ENCODE data around the gene CLCNKB.

CLCNKB gene

GRCh38 chr1:16015491-16015890 is 28.1 kb upstream of the CLCNKB start:
- no peak overlapping the region for H3K4me3 ChIP-seq (replicated peaks in 1 of 2; ENCODE audit: low read depth in 2 of 2, low read length in 2 of 2)
- no peak for TF ChIP-seq CTCF (IDR thresholded peaks at IDR 0.05; ENCODE audit: low read depth, low read length)
- DNase-seq (ENCODE audit: low read depth in 2 of 2), result no peak

DNA sequence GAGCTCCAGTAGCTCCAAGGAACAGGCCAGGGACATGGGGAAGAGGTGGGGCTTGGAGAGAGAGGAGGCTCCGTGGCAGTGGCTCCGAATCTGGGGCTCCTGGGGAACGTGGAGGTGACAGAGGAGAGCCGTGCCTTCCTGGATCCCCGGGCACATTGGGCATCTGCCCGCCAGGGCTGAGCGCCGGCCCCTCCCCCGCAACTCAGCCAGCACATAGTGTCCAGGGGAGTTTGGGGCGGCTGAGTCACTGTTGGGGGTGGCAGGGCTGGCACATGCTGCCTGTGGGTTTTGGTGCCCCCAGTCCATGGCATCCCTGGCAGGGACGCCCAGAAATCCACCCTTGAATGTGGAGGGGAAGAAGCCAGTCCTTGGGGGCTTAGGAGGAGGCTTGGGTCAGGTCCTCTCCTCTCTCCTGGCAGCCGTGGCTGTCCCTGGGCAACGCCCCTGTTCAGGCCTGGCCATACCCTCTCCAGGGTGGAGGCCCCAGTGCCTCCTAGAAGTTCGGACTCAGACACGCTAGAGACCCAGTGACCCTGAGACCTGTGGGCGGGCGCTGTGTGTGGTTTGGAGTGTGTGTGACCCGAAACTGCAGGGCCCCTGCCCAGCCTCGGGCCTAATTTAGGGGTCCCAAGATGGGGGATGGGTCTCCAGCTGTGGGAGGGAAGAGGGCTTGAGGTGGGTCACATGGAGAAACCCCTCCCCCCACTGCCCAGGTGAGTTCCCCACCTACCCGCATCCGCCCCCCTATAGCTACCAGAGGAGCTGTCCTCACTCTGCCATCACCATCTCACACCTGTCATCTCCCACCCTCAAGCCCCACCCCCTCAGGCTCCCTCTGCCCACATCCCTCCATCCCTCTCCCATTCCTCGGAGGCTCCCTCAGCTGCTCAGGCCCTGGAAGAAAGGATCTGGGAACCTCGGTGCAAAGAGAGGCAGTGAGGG is 27.4 kb upstream of the CLCNKB start:
- no peak for DNase-seq (ENCODE audit: low read depth in 2 of 2)
- H3K4me3 ChIP-seq (replicated peaks in 1 of 2; ENCODE audit: low read depth in 2 of 2, low read length in 2 of 2), result no peak overlapping the region
- no peak for TF ChIP-seq CTCF (IDR thresholded peaks at IDR 0.05; ENCODE audit: low read depth, low read length)

- TF ChIP-seq CTCF (IDR thresholded peaks at IDR 0.05; ENCODE audit: low read depth, low read length), result no peak
- no peak overlapping the region for H3K4me3 ChIP-seq (replicated peaks in 1 of 2; ENCODE audit: low read depth in 2 of 2, low read length in 2 of 2)
- DNase-seq (ENCODE audit: low read depth in 2 of 2), result no peak
Measured at GRCh38 chr1:16017076-16017460, 26.5 kb upstream of the CLCNKB start.

DNA sequence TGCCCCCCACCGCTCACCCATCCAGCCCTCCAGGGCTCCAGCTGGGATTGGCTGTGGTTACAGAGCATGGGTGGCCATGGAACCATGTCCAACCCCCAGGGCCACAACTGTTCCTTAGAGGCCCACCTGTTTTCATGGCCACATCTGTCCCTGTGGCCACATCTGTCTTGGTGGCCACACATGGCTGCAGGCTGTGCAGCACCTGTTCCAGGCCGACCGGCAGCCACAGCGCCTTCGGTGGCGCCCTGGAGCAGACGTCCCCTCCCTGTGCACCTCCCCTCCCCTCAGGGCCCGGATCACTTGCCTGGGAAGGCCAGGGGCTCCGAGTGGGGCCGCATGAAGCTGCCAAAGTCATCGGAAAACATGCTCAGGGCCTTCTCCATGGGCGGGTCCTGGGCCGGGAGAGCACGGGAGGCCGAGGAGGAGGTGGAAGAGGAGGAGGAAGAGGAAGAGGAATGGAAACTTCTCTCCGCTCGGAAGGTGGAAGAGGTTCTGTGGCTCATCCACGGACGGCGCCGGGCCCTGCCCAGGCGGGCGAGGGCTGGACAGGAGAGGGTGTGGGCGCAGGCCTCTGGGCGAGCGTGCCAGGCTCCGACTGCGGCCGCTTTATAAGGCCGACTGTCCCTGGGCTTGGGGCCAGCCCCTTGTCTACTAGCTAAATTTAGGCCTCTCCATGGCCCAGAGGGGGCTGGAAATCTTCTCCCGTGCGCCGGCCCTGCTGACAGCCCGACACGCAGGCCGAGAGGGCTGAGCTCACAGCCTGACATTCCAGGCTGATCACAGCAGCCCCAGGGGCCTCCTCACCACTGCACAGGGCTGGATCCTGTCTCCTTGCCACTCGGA is 25.9 kb upstream of the CLCNKB start, which contains the start of gene HSPB7:
Gene HSPB7, minus strand, starts transcription at position 583 of the 843 bp plus-strand sequence. Its CDS starts 80 bp downstream, at position 503.
- peak; percentile 63 to 94 for DNase-seq (ENCODE audit: low read depth in 2 of 2)
- H3K4me3 ChIP-seq (replicated peaks in 1 of 2; ENCODE audit: low read depth in 2 of 2, low read length in 2 of 2), result no peak within 1 kb of the TSS
- TF ChIP-seq CTCF (IDR thresholded peaks at IDR 0.05; ENCODE audit: low read depth, low read length), result no peak

GRCh38 chr1:16018308-16018707 is 25.3 kb upstream of the CLCNKB start:
- no peak for TF ChIP-seq CTCF (IDR thresholded peaks at IDR 0.05; ENCODE audit: low read depth, low read length)
- no peak overlapping the region for H3K4me3 ChIP-seq (replicated peaks in 1 of 2; ENCODE audit: low read depth in 2 of 2, low read length in 2 of 2)

DNA sequence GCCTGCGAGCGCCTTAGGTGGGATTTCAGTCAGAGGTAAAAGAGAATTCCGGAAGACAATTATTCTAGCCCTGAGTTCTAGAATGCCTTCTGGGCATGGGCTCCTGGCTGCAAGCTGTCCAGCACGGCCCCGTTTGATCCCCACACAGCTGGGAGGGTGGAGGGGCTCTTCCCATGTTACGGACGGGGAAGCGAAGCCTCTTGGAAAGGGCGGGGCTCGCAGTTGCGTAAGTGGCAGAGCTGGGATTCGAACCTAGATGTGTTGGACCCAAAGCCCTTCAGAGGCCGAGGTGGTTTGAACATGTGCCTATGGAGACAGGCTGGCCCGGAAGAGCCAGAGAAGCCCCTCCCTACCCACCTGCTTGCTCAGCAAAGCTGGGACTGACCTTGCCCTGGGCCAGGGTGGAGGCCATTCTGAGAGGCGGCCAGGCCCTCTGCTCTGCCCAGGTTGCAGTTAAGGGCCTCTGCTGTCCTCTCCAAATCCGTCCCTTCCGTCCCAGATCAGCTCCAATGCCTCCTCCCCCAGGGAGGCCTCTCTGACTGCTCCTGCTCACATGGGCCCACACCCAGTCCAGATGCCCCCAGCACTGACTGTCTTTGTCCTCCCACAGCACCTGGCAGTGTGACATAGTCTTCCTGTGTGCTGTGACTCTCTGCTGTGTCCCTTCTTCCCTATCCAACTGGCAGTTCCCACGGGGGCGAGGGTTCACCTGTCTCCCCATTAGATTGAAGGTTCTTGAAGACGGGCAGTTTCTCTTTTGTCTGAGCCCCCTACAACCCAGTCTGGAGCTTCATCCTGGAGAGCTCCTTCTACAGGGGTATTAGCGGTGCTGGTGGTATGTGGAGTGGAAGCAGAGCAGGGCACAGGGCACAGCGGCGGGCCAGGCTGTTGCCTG is 24.6 kb upstream of the CLCNKB start:
- DNase-seq (ENCODE audit: low read depth in 2 of 2), result no peak
- TF ChIP-seq CTCF (IDR thresholded peaks at IDR 0.05; ENCODE audit: low read depth, low read length), result no peak

More at GRCh38 chr1:16018308-16018707, 25.3 kb upstream of the CLCNKB start:
- DNase-seq (ENCODE audit: low read depth in 2 of 2), result no peak

More for the DNA sequence above, 24.6 kb upstream of the CLCNKB start:
- no peak overlapping the region for H3K4me3 ChIP-seq (replicated peaks in 1 of 2; ENCODE audit: low read depth in 2 of 2, low read length in 2 of 2)
